Hippocampal formation (tissue), 2 donors: ENCODE measurements around the gene GPR31.

Experiments used
- DNase-seq, 2 donors: peaks; one replicate each; lab custom pipeline; 2025; lab: John Stamatoyannopoulos, UW

Gene GPR31

DNA sequence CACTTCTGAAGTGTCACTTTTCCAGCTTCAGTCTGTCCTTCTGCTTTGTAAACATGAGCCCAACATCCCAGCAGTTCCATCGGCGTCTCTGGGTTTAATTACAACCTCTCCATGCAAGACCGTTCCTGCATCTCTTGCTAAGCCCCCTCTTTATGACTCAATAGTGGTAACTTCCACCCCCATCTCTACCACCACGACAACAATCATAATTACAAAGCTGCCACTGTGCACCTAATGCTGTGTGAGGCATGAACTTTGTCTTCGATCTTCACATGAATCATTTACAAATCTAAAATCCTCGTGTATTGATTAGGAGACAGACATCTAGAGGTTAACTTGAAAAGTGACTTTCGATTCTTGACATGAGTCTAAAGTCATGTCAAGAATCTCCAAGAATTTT lies 39.8 kb downstream of the GPR31 start:
- no peak for DNase-seq

GRCh38 chr6:167116838-167117228 lies 40.9 kb downstream of the GPR31 start:
- no peak for DNase-seq

- DNase-seq = no peak
These were observed 41.5 kb downstream of the GPR31 start for GRCh38 chr6:167116109-167116837.

GRCh38 chr6:167115054-167115453 lies 42.7 kb downstream of the GPR31 start:
- no peak for DNase-seq

GRCh38 chr6:167113935-167114910 lies 43.6 kb downstream of the GPR31 start:
- DNase-seq = no peak

- DNase-seq = no peak
These were observed 44.6 kb downstream of the GPR31 start for GRCh38 chr6:167113047-167113754.

DNA sequence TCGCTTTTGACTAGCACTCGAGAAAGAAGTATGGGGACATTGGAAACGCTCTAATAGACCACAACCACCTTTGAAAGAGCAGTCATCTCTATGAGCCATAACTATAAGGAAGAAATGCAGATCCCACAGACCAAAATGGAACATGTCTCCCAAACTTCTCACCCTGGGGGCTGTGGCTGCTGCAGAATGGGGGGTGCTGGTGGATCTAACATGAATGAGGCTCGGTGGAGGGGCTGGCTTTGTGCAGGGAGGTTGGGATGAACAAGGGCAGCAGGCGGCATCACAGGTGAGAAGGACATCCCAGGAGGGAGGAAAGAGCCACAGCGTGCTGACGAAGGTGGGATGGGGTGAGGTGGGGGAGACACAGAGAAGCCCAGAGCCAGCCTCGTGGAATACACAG lies 45.4 kb downstream of the GPR31 start:
- no peak for DNase-seq

DNA sequence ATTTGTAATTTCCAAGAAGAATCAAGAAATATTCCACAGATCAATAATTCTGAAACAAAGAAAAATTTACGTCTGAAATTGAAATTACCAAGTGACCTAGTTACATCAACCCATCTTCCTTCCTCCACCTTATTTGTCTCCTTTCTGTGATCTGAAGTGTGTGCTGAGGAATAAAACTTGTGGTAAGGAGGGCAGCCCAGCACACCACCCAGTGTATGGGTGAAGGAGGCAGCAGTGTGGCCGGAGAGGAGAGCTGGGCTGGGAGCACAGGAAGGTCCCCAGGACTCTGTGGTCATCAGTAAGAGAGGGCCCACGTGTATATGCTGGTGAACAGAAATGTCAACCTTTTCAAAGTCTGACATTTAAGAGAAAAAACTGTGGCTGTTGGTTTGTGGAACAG lies 46.2 kb downstream of the GPR31 start:
- DNase-seq = no peak

GRCh38 chr6:167109651-167110050 lies 48.1 kb downstream of the GPR31 start:
- no peak for DNase-seq

DNA sequence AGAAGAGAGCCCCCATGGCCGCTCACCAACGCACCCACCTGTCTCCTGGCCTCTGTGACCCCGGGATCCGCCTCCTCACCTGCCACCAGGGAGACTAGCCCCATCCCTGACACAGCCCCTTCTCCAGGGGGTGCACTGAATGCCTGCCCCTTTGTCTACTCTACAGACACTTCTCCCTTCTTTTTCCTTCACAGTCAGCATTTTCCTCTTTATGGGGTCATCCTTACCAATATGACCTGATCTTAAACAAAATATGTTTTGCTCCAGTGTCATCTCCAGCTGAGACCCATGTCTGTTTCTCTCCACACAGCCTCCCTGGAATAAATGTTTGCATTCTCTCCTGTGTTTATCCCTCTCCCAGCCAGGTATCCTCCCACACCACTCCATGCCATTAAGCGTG lies 49.5 kb downstream of the GPR31 start:
- DNase-seq = no peak

- DNase-seq = no peak
These were observed 50.0 kb downstream of the GPR31 start for GRCh38 chr6:167107787-167108186.

DNA sequence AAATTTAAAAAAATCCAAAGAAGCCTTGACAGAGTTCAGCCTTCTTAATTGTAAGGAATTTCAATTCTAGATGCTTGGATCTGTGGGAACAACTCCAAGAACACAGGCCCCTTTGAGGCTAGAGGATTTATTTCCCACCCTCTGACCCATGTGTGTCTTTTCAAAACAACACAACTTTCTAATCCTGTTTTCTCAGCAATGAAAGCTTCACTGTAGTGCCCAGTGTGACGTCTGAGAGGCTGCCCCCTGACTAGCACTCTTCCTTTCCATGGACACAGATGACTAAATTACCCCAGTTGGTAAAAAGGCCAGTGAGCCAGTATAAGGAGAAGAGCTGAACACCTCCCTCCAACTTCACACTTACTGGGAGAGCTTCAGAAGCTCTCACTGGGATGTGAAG lies 51.4 kb downstream of the GPR31 start:
- DNase-seq = no peak
